Embryonic facial prominence (tissue), 1 donor: Measurements from ENCODE around the gene AMPD2.
A peak's percentile ranks its signal among the peaks of the same experiment; 100 is the strongest.
"Not testable (repeated sequence)": the region's sequence is repeated elsewhere in the genome, so short reads cannot be mapped to it uniquely, and the experiment has no call there.

Experiments
- DNase-seq: peaks from one replicate; pipeline ENCODE4 v3.0.0-alpha.2; 2016; ENCODE audit errors: extremely low spot score

The AMPD2 gene

DNA sequence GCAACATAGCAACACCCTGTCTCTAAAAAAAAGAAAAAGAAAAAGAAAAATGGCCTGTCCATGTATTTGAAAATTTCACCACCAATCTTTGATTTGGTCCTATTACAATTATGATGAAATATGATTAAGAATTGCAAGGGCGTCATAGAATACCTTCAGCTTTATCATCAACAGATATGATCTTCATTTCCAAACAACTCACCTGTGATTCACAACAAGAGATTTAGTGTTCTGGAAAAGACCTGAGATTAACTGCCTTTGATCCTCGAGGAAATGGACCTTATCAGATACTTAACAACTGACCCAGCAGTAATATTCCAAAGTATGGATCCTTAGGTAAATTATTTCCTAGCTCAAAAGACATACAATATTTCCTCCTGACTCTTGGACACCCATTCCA lies 32.8 kb downstream of the AMPD2 start:
- no peak for DNase-seq

DNA sequence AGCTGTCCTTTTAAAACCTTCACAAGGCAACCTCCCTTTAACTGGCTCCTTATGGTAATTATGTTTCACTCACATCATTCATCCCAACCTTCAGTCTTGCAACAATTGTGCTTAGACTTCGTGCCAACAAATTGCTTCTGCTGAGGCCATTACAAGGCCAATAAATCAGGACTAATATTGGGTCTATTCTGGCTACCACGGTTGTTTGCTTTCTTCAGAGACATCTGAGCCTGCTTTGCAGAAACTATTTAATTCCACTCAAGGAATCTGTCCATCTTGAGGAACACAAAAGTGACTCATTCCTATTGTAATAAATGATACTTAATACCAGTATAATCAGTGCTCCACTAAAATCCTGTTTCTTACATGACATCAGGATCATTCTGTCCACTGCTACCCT lies 33.7 kb downstream of the AMPD2 start:
- no peak for DNase-seq

DNA sequence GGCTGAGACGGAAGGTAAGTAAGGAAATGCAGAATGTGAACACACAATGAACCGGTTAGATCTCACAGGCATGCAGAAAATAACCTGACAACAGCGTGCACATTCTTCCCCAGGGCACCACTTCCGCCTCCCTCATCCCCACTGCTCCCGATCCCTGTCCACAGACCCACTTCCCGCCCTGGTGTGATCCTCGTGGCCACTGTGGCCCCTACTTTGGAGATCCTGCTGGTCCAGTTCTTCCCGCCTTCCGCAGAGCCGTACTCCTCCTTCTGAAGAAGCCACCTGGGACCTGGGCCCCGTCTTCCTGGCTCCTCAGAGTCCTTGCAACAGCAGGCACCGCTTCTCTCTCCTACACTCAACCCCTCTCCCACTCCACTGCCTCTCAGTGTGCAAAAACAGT lies 34.9 kb downstream of the AMPD2 start:
- DNase-seq, result no peak

DNA sequence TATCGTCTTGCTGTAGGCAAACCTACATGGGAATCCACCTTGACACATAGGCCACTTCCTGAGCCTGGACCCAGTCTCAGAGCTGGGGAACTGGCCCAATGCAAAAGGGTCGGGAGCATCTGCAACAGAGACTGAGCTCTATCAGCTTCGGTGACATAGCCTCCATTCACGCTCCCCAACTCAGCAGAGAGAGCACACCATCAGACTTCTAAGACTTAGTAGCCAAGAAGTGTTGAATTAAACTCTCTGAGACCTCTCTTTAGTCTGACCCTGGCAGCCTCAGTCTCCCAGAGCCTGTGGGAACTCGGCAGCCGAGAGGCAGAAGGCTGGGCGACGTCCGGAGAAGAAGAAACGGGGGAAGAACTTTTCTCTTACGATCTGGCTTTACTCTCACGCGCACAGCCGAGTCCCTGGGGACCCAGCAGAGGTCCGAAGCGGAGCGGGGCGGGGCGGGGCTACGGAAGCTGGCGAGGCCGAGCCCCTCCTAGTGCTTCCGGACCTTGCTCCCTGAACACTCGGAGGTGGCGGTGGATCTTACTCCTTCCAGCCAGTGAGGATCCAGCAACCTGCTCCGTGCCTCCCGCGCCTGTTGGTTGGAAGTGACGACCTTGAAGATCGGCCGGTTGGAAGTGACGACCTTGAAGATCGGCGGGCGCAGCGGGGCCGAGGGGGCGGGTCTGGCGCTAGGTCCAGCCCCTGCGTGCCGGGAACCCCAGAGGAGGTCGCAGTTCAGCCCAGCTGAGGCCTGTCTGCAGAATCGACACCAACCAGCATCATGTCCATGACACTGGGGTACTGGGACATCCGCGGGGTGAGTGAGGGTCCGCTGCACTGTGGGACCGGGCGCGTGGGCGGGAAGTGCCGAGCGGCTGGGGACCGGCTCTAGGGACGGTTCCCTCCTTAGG lies 36.2 kb downstream of the AMPD2 start, which contains the start of gene GSTM4:
Gene GSTM4, plus strand, starts transcription at position 485 of the 905 bp plus-strand sequence. Its CDS starts 291 bp downstream, at position 776.
- DNase-seq, result no peak

DNA sequence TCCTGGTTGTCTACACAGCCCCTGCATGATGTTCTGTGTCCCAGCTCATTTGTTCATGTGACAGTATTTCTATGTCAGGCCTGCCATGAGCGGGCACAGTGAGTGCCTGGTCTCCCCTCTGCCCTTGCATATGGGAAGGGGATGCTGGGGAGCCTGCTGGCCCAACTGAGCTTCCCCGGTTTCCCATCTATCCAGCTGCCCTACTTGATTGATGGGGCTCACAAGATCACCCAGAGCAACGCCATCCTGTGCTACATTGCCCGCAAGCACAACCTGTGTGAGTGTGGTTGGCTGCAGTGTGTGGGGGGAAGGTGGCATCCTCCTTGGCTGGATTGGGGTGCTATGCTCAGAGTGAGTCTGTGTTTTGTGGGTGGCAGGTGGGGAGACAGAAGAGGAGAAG lies 37.8 kb downstream of the AMPD2 start:
- no peak for DNase-seq

DNA sequence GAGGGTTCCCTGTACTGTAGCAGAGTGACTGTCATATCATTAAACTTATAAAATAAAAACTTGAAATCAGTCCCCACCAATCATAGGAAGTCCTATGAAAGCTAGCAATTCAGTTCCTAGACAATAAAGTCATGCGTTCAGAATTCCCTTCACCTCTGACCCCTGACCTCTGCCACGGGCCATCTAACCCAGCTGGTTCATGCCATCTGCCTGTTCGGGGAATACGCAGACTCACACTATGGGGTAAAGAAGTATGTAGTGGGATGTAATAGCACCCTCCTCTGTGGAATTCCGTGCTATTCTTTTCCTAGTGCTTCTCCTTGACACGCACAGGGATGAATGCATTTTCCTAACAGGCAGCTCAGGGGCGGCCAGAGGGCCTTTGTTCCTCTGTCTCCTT lies 38.3 kb downstream of the AMPD2 start:
- DNase-seq, result no peak

DNA sequence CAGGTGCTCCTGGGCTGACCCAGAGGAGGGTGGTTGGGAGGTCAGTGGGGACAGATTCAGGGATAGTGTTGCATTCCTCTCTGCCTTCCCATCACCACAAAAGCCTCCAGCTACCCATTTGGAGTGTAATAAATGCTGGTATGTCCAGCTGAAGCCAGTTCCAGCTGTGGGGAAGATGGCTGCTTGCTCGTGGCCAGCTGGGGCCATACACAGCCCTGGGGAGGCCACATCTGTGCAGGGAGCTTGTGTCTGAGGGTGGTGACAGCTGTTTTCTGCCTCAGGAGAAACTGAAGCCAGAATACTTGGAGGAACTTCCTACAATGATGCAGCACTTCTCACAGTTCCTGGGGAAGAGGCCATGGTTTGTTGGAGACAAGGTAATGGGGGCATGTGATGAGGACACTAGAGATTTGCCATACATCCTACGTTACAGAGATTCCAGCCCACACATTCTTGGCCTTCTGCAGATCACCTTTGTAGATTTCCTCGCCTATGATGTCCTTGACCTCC lies 39.0 kb downstream of the AMPD2 start:
- DNase-seq, result no peak

DNA sequence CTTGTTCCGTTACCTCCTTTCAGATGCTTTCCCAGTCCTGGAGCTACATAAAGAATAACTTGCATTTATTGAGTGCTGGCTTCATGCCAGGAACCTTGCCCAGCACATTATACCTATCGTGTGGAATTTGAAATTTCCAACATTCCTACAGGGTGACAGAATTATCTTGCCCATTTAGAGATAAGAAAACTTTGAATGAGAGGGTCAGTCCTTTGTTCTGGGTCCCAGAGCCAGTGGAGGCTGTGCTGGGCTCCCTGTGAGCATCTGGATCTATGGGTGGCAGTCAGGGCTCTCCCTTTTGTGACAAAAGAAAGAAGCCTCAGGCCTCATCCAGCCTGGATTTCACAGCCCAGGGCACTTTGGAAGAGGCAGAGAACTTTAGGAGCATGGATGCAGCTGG lies 39.5 kb downstream of the AMPD2 start:
- no peak for DNase-seq

DNA sequence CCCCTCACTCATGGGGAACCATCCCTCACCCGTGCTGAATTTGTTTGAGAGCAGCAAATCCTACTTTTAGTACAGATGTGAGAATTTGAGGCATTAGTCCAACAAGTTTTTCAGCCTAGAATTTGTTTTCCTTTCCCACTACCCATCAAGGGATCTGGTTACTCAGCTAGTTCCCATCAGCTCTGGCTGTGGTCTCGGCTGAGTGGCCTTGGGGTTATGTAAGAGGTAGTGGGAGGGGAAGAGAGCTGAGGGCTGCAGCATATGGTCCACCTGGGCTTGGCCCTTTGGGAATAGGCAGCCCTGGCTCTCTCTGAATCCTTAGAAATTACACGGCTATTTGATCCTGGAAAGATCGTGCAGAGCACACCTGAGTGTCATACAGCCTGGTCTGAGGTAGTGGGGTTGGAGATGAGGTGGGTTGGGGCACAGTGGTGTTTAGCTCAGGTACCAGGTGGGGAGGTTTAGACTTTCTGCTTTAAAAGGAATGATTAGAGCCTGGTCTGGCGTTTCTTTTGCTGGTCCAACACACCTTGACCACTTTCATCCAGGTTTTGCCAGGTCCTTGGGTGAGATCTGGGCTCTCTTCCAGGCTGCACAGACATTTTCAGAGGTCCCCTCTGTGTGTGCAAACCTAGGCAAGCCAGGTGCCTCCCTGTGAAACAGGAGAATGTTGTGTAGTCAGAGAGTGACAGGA lies 40.5 kb downstream of the AMPD2 start:
- no peak for DNase-seq

DNA sequence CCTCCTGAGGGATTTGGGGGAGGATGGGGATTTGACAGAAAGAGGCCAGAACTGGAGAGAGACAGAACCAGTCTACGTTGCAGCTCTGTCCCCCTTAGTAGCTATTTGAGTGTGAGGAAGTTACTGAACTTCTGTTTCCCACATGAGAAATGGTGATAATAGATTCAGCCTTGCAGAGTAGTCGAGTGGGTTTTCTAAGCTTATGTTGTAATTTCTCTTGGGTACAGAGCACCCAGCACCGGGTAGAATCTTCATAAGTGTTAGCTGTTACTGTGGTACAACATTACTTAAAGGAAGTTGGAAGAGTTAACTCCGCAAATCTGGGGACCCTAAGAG lies 41.0 kb downstream of the AMPD2 start:
- DNase-seq, result not testable (repeated sequence)

DNA sequence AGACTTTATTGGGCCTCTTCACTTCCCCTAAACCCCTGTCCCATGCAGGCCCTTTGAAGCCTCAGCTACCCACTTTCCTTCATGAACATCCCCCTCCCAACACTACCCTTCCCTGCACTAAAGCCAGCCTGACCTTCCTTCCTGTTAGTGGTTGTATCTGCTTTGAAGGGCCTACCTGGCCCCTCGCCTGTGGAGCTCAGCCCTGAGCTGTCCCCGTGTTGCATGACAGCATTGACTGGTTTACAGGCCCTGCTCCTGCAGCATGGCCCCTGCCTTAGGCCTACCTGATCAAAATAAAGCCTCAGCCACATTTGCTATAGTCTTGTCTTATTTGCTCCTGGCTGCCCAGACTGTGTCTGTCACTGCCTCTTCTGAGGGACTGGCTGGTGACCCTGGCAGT lies 41.8 kb downstream of the AMPD2 start:
- DNase-seq, result no peak

DNA sequence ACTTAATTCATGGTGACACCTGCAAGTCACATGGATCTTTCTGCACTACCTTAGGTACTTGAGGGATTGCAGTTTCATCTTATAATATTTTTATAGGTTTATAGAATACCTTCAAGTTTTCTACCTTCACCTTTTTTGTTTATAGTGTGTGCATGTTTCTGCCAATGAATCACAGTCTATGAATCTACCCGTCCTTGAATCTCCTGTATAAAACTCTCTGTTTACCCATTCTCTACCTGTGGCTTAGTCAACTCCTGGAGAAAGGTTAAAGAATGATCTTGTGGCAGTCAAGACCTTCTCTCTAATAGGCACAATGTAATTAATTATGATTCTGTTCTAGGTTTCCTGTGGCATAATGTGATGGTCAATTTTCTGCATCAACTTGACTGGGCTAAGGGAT lies 45.0 kb downstream of the AMPD2 start:
- no peak for DNase-seq

DNA sequence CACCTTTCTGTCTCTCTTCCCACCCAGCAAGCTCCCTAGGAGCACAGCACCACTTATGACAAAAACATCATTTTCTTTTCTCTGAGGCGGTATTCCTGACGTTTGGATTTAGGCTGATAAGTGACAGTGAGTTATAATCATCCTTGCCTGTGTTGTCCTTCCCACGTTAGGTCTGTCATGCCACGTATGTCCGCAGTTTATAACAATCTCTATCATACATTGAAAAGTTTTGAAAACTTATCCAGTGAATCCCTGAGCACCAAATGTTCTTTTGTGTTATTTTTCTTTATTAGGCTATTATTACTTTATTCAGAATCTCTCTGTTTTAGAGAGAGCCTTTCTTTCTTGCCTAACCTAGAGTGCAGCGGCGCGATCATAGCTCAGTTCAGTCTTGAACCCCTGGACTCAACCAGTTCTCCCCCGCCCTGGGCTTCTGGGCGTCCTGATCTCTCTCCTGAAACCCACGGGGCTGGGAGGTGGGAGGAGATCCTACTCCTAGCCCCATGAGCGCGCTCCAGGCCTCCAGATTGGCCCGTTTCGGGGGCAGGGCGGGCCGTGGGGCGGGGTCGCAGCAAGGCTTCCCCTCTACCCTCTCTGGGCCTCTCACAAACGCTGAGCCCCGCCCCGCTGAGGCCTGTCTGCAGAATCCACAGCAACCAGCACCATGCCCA lies 48.0 kb downstream of the AMPD2 start, which contains the start of gene GSTM2:
Gene GSTM2, plus strand, starts transcription at position 606 of the 671 bp plus-strand sequence. Its CDS starts 59 bp downstream, at position 665.
- peak; percentile 82 for DNase-seq

DNA sequence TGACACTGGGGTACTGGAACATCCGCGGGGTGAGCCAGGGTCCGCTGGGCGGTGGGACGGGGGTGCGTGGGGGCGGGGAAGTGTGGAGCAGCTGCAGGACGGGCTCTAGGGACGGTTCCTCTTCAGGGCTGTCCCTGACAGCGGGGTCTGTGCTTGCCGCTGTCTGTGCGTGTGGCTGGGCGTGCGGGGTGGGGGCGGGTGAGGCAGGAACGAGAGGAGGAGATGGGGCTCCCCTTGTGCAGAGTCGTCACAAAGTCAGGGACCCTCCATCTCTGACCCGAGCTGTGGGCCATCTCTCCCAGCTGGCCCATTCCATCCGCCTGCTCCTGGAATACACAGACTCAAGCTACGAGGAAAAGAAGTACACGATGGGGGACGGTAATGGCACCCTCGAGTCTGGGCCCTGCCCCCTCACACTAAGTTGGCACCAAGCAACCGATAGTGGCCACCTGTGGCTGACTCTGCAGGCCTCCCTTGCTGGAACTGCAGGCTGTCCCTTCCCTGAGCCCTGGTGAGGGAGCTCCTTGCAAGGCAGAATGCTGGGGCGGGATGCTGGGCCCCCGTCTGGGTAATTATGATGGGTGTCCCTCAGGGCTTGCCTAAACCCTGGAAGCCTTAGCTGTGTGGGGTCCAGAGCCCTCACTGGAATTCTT lies 48.6 kb downstream of the AMPD2 start:
- no peak for DNase-seq

DNA sequence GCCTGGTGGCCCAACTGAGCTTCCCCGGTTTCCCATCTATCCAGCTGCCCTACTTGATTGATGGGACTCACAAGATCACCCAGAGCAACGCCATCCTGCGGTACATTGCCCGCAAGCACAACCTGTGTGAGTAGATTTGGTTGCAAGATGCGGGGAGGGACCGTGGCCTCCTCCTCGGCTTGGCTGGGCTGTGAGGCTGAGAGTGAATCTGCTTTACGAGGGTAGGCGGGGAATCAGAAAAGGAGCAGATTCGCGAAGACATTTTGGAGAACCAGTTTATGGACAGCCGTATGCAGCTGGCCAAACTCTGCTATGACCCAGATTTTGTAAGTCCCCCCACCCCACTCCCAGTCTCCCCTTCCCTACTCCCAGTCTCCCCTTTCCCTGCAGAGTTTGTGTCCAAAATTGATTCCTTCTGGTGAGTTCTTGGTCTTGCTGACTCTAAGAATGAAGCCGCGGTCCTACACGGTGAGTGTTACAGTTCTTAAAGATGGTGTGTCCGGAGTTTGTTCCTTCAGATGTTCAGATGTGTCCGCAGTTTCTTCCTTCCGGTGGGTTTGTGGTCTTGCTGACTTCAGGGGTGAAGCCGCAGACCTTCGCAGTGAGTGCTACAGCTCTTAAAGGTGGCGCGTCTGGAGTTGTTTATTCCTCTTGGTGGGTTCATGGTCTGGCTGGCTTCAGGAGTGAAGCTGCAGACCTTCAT lies 49.8 kb downstream of the AMPD2 start:
- DNase-seq, result no peak

DNA sequence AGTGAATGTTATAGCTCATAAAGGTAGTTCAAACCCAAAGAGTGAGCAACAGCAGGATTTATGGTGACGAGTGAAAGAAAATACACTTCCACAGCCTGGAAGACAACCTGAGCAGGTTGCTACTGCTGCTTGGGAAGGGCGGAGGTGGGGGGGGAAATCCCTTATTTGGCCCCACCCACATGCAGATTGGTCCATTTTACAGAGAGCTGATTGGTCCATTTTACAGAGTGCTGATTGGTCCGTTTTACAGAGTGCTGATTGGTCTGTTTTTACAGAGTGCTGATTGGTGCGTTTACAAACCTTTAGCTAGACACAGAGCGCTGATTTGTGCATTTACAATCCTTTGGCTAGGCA lies 50.3 kb downstream of the AMPD2 start:
- DNase-seq, result not testable (repeated sequence)

DNA sequence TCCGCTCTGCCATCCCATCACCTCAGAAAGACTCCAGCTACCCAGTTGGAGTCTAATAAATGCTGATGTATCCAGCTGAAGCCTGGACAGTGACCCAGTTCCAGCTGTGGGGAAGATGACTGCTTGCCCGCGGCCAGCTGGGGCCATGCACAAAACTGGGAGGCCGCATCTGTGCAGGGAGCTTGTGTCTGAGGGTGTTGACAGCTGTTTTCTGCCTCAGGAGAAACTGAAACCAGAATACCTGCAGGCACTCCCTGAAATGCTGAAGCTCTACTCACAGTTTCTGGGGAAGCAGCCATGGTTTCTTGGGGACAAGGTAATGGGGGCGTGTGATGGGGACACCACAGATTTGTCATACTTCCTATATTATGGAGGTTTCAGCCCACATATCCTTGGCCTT lies 51.4 kb downstream of the AMPD2 start:
- no peak for DNase-seq

DNA sequence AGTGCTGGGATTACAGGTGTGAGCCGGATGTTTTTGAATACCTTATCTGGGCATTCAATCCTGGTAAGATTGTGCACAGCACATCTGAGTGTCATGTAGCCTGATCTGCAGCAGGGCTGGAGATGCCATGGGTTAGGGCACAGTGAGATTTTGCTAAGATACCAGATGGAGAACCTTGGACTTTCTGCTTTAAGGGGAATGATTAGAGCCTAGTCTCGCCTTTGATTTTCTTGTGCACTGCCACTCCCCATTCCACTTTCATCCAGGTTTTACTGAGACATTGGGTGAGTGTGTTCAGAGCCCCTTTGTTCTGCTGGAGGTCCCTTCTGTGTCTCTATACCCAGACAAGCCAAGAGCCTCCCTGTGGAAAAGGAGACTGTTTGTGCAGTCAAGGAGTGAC lies 54.2 kb downstream of the AMPD2 start:
- DNase-seq, result not testable (repeated sequence)

DNA sequence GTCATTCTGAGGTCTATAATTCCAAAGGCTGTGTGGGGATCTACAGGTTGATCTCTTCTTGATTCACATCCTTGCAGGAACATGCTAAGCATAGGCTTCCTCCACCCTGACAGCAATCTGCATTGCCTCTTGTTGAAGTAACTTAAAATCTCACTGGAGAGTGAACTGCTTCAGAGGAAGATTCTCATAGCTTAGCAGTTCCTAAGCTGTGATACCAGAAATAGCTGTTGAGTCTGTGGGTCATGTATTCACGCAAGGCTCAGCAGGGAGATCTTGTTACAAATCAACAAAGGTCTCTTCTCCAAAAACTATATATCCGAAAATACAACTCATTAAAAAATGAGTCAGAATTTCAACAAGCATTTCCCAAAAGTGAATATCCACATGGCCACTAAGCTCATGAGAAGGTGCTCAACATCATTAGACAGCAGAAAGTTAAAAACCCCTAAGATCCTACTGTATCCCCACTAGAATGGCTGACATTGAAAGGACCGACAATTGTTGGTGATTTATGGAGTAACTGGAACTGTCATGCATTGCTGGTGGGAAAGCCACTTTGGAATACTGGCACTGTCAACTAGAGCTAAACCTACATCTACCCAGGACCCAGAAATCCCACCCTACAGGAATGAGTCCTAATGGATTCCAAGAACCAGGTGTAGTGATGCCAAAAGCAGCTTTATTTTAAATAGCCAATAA lies 57.2 kb downstream of the AMPD2 start:
- not testable (repeated sequence) for DNase-seq

DNA sequence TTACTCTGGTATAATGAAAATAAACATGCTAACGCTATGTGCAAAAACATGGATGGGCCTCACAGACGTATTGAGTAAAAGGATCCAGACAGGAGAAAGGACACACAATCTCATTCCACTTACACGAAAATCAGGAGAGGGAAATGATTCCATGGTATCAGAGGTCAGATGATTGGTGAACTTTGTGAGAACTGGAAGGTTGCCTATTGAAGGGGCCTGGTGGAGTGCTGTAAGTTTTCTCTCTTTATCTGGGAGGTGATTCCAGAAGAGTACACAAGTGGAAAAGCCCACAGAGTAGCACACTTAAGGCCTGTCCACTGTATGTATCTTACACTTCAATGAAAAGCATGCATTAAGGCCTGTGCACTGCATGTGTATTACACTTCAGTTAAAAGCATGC lies 57.8 kb downstream of the AMPD2 start:
- no peak for DNase-seq

DNA sequence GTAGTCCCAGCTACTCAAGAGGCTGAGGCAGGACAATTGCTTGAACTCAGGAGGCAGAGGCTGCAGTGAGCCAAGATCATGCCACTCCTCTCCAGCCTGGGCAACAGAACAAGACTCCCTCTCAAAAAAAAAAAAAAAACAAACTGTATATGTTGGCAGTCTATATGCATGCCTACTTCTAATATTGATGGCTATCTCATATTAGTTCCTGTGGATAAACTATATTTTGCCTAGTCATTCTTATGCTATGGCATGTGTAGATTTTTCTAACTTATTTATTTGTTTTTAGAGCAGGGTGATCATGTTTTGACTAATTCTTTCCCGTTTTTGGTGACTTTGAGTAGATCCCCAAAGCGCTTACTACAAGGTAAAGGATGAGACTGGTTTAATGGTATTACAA lies 59.0 kb downstream of the AMPD2 start:
- DNase-seq, result not testable (repeated sequence)
